ENCODE measurements around the gene COL4A4.

GRCh38 chr2:226983895-226984749 is 179.9 kb downstream of the COL4A4 start:
- TF ChIP-seq EZH2 (IDR thresholded peaks at IDR 0.05; ENCODE audit: low read length, missing control alignments): no peak
- TF ChIP-seq CTCF (conservative IDR thresholded peaks at IDR 0.05 in 1 of 2, IDR thresholded peaks at IDR 0.05 in 1 of 2; ENCODE audit: low read depth in 1 of 2, low read length in 2 of 2): no peak
